Medulla oblongata (tissue), 1 donor: Measurements from ENCODE around the gene REPS1.
"Not testable (repeated sequence)": the region's sequence is repeated elsewhere in the genome, so short reads cannot be mapped to it uniquely, and the experiment has no call there.

Source experiments
- DNase-seq: peaks from one replicate; pipeline ENCODE4 v3.0.0-alpha.2; 2015; ENCODE audit errors: extremely low spot score

The REPS1 gene

DNA sequence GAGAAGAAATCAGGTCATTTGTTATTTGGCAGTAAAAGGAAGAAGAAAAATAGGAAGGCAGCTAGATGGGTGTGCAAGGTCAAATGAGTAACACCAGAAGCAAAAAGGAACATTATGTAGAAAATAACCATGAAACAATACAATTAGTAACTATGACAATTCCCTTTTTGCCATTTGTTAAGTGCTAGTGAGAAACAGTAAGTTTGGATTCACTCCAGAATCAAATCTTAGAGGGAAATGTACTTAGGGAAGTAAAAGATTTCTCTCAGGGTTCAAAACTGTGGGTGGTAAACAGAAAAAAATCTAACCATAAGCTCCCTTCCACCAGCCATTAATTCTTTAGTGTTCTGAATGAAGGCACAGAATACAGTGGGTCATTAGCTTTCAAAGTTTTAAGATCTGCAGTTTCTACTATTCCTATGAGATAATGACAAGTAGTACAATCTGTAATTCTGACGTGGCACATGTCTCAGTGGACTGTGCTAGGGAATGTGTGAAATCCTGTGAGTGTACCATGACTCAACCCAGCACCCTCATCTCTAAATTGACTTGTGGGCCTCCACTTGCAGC is 17.1 kb downstream of the REPS1 start:
- no peak for DNase-seq

DNA sequence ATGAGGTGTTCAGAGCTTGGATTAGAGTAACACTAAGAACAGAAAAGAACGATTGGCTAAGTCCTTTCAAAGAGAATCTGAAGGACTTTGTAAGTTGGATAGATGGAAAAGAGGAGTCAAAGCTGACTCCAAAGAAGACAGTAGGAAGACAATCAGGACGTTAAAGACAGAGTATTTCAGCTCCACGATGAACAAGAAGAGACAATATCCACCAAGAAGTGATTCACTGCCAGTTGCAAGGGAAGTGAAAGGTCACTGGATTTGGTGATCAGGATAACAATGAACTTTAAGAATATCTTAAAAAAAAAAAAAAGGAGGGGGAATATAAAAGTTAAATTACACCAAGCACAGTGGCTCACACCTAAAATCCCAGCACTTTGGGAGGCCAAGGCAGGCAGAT is 17.9 kb downstream of the REPS1 start:
- no peak for DNase-seq

DNA sequence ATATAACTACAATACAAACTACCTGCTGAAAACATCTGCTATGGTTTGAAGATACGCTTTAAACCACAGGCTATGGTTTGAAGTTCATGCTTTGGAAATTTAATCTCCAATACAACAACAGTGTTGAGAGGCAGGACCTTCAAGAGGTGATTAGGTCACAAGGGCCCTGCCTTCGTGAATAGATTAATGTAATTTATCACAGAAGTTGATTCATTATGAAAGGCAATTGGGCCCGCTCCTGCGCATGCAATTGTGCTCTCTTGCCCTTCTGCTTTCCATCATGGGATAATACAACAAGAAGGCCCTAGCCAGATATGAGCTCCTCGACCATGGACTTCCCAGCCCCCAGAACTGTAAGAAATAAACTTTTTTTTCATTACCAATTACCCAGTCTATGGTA is 21.2 kb downstream of the REPS1 start:
- DNase-seq, result no peak

DNA sequence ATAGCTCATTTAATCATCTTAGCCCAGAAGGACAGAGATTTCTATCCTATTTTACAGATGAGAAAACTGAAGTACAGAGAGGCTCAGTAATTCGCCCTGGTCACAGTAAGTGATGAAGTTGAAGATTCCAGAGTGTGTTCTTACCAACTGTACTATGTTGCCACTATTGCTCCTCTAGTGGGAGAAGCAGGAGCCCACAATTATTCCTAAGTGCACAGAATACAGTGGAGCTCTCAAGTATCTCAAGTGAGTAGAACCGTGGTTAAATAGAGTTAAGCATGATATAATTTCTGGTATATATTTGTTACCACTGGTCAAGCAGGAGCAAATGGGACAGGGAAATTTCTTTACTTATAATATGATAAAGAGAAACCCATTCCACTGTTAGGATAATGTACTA is 22.1 kb downstream of the REPS1 start:
- DNase-seq, result no peak

DNA sequence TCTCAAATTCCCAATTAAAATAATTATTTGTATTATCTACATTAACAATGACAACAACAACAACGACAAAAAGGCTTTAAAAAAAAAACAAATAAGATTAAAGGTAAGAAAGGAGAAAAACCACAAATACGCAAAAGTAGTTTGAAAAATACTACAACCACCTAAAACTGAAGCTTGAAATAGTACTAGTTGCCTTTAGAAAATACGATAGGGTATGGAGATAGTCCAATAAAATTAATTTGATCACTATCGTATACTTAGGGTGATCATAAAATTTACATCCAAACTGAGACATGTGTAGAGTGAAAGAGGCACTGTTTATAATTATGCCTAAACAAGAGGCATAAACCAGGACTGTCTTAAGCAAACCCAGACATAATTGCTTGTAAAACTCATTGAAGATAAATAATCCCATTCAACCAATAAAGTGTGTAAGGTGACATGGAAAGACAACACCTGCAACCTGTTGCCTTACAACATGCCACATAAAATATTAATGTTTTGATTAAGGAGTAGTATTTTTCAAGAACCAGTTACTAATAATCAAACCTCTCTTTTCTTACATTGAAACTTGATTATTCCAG is 22.7 kb downstream of the REPS1 start:
- DNase-seq, result no peak

DNA sequence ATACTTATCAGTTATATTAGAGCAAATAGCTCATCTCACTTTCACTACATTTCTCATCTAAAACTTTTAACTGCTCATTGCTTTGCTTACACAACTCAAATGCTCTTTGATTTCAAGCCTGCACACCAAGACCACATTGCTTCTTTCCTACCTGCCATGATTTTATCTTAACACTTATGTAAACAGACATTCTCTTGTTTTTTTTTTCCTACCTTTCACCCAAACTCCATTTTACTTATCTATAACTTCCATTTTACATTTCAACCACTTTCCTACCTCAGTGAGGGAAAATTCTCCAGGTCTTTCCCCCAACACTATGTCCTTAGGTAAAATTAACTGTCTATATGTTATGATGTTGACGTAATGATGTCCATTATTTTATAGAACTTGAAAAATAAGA is 24.0 kb downstream of the REPS1 start:
- DNase-seq, result no peak

DNA sequence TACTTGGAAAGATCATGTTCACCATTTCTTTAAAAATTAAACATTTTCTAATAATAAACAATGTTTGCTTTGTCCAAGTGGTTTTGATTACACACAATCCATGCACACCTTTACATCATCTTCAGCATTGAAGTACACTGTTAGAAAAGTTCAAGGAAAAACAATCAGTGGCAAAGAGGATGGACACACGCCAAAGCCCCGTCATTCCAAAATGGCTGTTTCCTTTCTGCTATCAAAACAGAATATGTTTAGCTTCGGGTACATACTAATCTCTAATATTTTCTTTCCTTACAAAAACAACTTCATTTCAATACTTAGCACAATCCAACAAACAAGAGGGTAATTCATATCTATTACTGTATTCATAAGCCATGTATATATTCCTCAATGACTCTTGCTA is 24.5 kb downstream of the REPS1 start:
- DNase-seq, result no peak

DNA sequence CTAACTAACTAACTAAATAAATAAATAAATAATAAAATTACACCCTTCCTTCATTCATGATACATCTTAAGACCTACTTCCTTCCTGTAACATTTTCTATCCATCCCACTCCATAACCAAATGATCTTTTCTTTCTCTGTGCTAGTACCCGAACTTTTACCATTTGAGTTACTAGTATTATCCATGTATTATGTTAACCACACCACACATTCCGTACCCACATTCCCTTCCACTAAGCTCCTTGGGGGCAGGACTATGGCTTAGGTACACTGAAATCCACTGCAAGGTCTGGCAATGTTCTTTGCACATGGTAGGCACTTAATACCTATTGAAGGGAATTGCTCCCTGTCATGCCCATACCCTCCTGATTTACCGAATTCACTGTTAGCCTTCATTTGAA is 24.9 kb downstream of the REPS1 start:
- no peak for DNase-seq

DNA sequence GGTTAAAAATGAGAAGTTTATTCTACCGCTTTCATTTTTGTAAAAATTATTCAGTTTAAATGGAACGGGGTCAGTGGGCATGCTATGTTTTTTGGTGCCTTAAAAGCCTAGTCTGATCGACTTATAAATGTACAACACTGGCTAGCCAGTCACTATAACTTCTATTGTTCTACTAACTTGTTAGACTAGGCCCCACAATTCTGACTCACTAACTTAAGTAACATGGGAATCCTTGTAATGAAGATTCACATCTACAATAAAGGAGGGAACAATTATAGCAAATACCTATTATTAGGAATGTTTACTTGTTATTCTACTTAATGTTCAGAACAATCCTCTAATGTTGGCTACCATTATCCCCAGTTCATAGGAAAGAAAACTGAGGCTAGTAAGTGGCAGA is 28.5 kb downstream of the REPS1 start:
- DNase-seq, result no peak

DNA sequence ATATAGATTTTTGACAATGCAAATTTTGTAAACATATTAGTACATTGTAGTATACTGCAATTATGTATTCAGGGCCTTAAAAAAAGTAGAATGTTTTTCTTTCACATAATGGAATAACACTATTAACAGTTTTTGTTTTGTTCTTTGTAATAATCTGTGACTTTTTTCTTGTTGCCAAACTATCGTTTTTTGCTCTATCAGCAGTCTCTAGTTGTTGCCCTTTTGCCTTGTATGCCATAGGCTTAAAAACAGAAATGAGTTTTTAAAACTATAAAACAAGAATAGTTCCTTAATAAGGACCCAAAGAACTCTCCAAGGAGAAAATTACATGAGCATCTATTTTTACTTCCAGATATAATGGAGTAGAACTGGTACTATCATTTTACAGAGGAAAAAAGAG is 29.5 kb downstream of the REPS1 start:
- DNase-seq, result no peak

DNA sequence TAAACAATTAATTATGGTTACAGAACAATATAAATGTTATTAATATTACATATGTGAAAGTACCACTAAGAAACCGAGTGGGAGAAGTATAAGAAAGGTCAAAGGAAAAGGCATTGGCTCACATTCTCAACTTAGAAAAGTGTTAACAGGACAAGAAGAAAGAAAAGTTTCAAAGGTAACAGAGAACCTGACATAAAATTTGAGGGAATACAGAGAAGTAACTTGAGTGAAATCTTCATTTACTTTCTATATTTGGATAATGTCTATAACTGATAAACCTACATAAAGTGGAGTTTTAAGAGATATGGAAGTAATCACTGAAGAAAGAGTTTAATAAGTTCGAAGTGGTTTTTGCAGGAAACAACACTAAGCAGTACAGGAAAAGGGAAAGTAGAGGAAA is 30.1 kb downstream of the REPS1 start:
- no peak for DNase-seq

DNA sequence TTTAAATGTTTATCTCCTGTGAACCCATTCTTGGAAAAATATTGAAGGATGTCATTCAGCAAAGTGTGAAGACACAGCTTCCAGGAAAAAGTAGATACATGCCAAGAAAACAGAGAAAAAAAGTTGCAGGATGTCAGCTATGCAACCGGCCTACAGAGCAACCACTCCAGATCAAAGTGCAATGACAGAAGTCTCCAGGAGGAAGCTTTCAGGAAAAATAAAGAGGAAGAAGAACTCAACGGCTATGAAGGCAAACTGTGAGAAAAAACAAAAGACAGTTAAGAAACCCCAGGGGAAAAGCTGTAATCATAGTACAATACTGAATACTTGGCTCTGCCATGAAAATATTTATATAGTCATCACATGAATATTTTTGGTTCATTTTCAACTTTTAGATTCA is 30.6 kb downstream of the REPS1 start:
- no peak for DNase-seq

DNA sequence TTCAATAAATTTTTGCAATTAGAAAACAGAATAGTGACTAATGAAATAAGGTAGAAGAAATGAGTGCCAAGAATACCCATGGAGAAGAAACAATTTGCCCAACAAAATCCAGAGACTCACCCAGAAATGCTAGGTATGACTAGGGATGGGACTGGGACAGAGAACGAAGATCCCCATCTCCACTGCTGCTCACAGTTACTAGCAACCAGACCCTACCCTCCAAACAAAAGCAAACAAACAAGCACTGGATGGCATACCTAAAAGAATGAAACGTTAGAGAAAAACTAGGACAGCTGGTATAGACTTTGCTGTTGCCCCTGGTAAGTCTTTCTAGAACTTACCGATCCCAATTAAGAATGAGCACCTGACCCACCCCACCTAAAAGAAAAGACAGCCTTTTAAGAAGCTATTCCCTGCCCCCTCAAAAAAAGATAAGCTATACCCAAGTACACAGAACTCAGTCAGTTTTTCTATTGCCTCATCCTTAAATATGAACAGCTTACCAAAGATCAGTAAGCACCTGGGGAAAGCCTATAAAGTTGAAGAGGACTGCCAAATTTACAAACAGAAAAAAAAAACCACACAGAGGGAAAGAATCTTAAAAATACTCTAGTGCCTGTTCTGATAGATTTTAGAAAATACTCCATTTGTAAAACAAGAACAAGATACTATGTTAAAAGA is 31.7 kb downstream of the REPS1 start:
- DNase-seq, result no peak

DNA sequence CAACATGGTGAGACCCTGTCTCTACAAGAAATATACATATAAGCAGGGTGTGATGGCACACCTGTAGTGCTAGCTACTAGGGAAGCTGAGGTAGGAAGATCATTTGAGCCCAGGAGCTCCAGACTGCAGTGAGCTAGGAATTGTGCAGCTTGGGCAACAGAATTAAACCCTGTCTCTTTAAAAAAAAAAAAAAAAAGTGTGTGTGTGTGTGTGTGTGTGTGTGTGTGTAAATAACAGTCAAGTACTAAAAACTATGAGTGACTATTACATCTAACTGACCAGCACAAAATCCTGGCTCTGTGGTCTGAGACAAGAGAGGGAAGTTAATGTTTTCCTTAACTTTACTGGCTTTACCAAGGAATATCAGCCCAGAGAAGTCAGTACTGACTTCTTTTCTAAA is 32.8 kb downstream of the REPS1 start:
- no peak for DNase-seq

DNA sequence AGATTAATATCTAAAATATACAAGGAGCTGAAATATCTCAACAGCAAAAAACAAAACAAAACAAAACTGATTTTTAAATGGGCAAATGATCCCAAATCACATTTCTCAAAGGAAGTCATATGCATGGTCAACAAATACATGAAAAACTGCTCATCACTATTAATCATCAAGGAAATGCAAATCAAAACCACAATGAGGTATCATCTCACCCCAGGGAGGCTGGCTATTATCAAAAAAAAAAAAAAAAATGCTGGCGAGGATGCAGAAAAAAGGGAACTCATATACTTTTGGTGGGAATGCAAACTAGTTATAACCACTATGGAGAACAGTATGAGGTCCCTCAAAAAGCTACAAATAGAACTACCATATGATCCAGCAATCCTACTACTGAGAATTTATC is 34.6 kb downstream of the REPS1 start:
- no peak for DNase-seq

DNA sequence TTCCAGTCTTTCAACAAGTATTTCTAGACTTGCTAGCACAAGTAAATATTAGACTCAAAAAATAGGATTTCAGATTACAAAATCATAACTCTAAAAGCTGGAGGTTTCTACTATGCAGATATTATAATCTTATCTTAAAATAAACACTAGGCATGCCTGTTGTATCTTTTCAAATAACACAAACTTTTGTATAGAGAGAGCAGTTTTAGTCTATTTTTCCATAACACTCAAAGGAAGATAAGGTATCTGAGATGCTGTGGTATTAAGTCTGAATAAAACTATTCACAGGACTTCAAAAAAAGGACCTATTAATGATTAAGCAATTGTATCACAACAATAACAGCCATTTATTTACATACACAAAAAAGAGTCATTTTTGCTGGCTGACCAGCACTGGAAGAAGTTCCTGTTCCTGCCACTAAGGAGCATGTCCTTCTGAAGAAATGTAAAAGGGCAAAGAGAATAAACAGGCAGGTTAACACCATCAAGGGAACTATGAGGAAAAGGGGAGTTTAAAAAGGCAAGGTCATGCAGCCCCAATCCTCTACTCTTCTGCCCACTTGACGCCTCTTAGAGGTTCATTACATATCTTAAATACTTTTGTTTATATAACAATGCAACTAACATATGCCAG is 39.4 kb downstream of the REPS1 start:
- DNase-seq, result no peak

DNA sequence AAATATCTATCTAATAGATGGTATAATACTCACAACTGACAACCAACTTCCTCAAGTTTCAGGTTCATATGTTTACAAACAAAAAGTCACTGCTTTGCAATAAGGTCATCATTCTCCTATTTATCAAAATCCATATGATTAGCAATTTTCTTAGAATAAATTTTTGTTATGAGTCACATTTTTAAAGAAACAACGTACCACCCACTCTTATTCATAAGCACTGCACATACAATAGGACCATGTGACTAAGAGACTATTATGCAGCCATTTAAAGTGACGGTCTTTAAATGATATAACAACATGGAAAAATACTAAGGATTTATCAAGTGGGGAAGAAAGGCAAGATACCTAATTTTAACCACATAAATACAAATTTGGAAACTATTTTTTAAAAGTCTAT is 40.0 kb downstream of the REPS1 start:
- no peak for DNase-seq

DNA sequence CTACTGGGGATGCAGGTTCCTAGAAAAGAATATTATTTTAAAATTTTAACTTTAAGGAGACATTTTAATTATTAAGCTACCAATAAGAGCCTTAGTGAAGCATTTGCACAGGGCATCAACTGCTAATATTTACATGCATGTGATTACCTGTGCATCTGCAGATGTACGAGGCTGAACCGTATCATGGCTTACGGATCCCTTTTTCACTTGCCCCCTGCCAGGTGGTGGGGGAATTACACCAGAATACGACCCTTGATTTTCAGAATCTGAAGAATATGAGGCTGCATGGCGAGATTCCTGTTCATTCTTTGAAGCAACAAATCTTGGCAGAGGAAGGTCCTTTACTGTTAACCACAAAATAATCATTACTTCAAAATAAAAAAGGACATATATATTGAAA is 42.7 kb downstream of the REPS1 start:
- no peak for DNase-seq

DNA sequence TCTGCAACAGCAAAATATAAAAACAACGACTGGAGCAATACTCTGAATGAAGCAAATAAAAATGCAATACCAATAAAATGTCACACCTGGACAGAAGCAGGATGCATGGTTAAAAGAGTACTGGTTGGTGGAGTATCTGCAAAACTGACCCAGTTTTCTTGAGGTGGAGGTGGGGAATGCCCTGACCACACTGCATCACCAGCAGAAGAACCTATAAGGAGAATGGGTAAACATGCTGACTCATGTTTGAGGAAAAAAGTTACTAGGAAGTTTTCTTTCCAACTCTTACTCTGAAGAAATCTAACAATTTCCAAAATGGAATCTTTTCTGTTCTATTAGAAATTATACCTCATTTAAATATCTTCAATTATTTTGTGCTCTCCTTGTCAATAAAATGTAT is 43.6 kb downstream of the REPS1 start:
- DNase-seq, result no peak

DNA sequence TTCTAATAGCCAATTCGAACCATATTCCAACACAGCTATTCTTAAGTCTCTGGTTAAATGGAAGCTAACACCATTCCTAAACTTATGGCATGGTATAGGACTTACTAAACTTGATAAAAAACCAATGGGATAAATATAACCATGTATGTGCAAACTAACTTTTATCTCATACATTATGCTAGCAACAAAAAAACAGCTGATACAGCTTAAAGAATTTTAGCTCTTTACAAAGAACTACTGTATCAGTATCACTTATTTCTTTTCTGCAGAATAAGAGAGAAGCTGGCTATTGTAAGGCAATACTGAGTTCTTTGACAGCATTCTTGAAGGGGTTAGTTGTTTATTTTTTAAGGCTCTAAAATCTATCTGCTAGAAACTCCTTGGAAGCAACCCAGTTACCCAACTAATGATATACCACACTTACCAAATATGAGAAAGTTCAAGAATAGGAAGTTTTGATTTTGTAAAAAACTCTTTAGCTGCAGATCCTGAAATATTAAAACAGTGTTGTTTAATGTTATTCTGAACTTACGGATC is 44.9 kb downstream of the REPS1 start:
- DNase-seq, result no peak

DNA sequence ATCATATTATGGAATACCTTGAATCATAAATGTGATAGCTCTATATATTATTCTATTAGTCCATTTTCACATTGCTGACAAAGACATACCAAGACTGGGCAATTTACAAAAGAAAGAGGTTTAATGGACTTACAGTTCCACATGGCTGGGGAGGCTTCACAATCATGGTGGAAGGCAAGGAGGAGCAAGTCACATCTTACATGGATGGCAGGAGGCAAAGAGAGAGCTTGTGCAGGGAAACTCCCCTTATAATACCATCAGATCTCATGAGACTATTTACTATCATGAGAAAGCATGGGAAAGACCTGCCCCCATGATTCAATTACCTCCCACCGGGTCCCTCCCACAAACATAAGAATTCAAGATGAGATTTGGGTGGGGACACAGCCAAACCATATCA is 51.2 kb downstream of the REPS1 start:
- not testable (repeated sequence) for DNase-seq

DNA sequence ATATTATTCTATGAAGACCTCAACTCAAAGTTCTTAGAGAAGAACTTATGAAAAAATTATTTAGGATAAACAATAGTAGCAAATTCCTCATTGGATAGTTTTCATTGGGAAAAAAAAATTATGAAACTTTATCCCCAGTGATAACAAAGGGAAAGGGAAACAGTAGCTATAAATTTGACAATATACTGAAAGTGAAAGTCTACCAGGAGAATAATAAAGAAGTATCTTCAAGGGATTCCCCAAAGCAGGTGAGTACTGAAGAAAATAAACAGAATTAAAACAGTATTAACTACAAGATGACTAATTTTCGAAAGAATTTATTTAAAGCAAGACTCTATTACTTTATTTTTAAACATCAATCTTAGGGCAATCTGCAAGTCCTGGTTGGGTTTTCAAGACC is 56.4 kb downstream of the REPS1 start:
- DNase-seq, result no peak

DNA sequence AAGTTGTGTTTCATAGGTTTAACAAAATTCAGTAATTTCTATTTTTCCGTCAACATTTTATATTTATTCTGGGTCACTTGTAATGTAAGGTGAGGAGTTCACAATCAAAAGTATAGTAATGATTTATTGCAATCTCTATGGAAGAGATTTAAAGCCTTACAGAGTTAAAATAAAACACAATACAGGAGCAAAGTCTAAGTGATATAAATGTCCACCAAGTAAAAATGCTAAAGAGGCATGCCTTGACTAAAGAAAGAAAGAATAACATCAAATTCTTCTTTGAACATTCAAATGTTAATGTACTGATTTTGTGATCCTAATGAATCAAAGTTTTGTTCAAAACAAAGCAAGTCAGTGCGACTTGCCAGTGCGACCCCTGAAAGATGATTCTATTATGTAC is 61.5 kb downstream of the REPS1 start:
- DNase-seq, result no peak
